Large intestine (tissue), 3 donors: ENCODE data around the gene OR2T2. TPM values are rescaled to one million over a fixed set of nuclear protein-coding genes. Genes with fewer than 3 reads are reported as not detected.
"Not testable (repeated sequence)": the region's sequence is repeated elsewhere in the genome, so short reads cannot be mapped to it uniquely, and the experiment has no call there.

Experiments used
- DNase-seq, 2 donors: peaks; one replicate each; pipeline versions ENCODE4 v3.0.0 to v3.0.0-alpha.2; 2013
- H3K27ac ChIP-seq: one replicate; pipeline ENCODE4 v1.5.1; 2013; ENCODE audit warnings: low read length
- H3K27me3 ChIP-seq: 2 replicates; pipeline ENCODE4 v1.6.1; 2013; ENCODE audit warnings: low read length; ENCODE audit not compliant: control insufficient read depth, insufficient read depth
- H3K36me3 ChIP-seq: 2 replicates; pipeline ENCODE4 v1.6.1; 2013; ENCODE audit warnings: low read length; ENCODE audit not compliant: control insufficient read depth, insufficient read depth
- H3K4me1 ChIP-seq: one replicate; pipeline ENCODE4 v1.6.1; 2013; ENCODE audit warnings: low read length; ENCODE audit not compliant: control insufficient read depth, insufficient read depth
- H3K4me3 ChIP-seq: one replicate; pipeline ENCODE4 v1.5.1; 2013; ENCODE audit warnings: low read length
- H3K9me3 ChIP-seq: one replicate; pipeline ENCODE4 v1.6.1; 2013; ENCODE audit warnings: mild to moderate bottlenecking, low read depth, low read length, moderate library complexity; ENCODE audit not compliant: control insufficient read depth
- WGBS: methylation state at CpG from one replicate; pipeline ENCODE4 v1.1.5; 2013; ENCODE audit warnings: low lambda C conversion rate; ENCODE audit not compliant: insufficient coverage; 5-methylcytosine and 5-hydroxymethylcytosine counted together
- polyA plus RNA-seq: library from polyadenylated mRNA; unstranded; fragments of 120-200 nt; gene quantifications from one replicate; pipeline ENCODE4 v1.2.1, GENCODE V29; 2013

The OR2T2 gene
- polyA plus RNA-seq, 1 donor, result not detected

- not testable (repeated sequence) for H3K27me3 ChIP-seq, DNase-seq, H3K4me1 ChIP-seq, H3K27ac ChIP-seq, H3K4me3 ChIP-seq, H3K36me3 ChIP-seq, H3K9me3 ChIP-seq
- WGBS, result no CpG with 5 or more reads among the region's 5 CpGs
Observed at GRCh38 chr1:248450466-248451145, 5.2 kb downstream of the OR2T2 start.

DNA sequence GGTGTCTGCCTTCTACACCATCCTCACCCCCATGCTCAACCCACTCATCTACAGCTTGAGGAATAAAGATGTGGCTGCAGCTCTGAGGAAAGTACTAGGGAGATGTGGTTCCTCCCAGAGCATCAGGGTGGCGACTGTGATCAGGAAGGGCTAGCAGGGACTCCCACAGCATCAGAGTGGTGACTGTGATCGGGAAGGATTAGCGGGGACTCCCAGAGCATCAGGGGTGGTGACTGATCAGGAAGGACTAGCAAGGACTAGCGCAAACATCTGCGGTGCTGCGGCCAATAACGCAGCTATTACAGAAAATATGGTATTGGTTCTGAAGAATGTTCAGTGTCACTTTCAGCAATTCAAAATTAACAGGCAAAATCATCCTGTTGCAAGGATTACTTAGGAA lies 8.2 kb downstream of the OR2T2 start:
- H3K27me3 ChIP-seq, H3K4me3 ChIP-seq, H3K36me3 ChIP-seq, H3K9me3 ChIP-seq, H3K4me1 ChIP-seq, DNase-seq, H3K27ac ChIP-seq: not testable (repeated sequence)
- no CpG with 5 or more reads among the region's 7 CpGs for WGBS

GRCh38 chr1:248455045-248455444 lies 9.6 kb downstream of the OR2T2 start:
- not testable (repeated sequence) for H3K9me3 ChIP-seq, H3K36me3 ChIP-seq, H3K27me3 ChIP-seq, H3K4me3 ChIP-seq, H3K4me1 ChIP-seq, DNase-seq, H3K27ac ChIP-seq
- no CpG with 5 or more reads among the region's 4 CpGs for WGBS

DNA sequence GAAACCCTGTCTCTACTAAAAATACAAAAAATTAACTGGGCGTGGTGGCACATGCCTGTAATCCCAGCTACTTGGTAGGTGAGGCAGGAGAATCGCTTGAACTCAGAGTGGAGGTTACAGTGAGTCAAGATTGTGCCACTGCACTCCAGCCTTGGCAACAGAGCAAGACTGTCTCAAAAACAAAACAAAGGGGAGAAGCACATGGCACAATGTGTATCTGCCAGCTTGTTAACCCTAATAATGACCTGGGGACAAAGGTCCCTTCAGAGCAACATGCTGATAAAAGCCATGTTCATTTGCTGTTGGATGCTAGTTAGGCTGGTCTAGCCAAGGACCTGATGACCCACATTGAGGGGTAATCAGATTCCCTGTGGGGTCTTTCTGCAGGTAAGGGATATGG lies 11.2 kb downstream of the OR2T2 start:
- no CpG with 5 or more reads among the region's 2 CpGs for WGBS
- not testable (repeated sequence) for H3K4me1 ChIP-seq, DNase-seq, H3K9me3 ChIP-seq, H3K27me3 ChIP-seq, H3K27ac ChIP-seq, H3K36me3 ChIP-seq, H3K4me3 ChIP-seq

DNA sequence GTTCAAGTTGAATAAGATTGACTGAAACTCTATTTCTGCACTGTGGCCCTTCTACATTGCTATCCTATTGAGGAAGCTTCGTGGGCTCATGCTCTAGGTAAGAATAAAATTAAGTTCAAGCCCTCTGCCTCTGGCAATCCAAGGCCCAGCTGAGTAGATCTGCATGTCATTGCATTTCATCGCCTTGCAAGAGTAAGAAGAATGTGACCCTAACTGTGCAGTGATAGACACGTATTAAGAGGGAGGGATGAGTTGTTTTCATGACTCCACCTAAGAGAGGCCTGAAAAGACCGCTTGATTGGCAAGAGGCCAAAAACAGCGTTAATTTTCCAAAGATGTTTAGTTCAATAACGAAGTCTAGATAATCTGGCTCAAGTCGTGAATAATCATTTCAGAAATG lies 13.7 kb downstream of the OR2T2 start:
- not testable (repeated sequence) for H3K9me3 ChIP-seq, H3K36me3 ChIP-seq, DNase-seq, H3K4me3 ChIP-seq, H3K27ac ChIP-seq, H3K27me3 ChIP-seq, H3K4me1 ChIP-seq
- 100% methylated on average over 1 of the region's 7 CpGs for WGBS

DNA sequence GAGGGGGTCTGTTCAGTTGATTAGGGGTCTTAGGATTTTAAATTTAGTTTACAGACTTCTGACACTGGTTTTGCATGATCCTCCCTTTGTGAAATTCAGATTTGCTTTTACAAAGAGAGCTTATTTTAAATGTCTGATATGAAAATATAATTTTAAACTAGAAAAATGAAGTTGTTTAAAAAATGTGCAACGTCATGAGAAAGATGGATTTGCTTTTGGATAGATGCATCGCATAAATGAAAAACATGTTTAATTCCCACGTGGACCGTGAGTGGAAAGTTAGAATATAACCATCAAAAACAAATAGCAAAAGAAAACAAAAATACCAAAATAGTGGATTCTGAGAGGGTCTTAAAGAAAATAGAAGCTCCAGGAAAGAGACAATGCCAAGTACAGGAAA lies 25.7 kb downstream of the OR2T2 start:
- no peaks in the 10 kb centered on the region for H3K4me1 ChIP-seq
- H3K36me3 ChIP-seq, result no peaks in the 10 kb centered on the region
- no peaks in the 10 kb centered on the region for H3K27me3 ChIP-seq
- 93% methylated on average over 4 of the region's 4 CpGs for WGBS
- DNase-seq, result no peak
- no peak overlapping the region for H3K4me3 ChIP-seq
- no peak overlapping the region for H3K27ac ChIP-seq
- H3K9me3 ChIP-seq, result no peaks in the 10 kb centered on the region

- not testable (repeated sequence) for H3K4me1 ChIP-seq, H3K9me3 ChIP-seq, H3K4me3 ChIP-seq, H3K36me3 ChIP-seq, DNase-seq, H3K27me3 ChIP-seq, H3K27ac ChIP-seq
- no CpG with 5 or more reads among the region's 2 CpGs for WGBS
Observed at GRCh38 chr1:248472111-248472510, 26.7 kb downstream of the OR2T2 start.

DNA sequence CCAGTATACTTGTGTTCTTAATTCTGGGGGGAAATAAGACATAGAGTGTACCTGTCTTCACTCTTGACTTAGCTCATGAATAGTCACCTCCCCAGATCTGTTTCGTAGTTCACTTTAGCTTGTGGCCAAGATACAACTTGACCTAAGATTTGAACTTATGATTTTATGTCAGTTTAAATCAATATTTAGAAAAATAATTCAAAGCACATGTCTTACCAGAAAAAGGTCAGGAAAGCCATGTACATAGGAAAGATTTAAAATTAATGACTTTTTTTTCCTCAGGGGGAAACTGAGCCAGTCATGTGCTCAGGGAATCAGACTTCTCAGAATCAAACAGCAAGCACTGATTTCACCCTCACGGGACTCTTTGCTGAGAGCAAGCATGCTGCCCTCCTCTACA lies 27.6 kb downstream of the OR2T2 start, which contains the start of gene OR2T3:
Gene OR2T3 (plus strand): TSS at position 301 of the 400 bp plus-strand sequence. CDS start 0 bp downstream, at position 301.
- not testable (repeated sequence) for DNase-seq, H3K36me3 ChIP-seq, H3K4me1 ChIP-seq, H3K4me3 ChIP-seq, H3K27ac ChIP-seq, H3K9me3 ChIP-seq, H3K27me3 ChIP-seq
- 83% methylated on average over 1 of the region's 2 CpGs for WGBS

DNA sequence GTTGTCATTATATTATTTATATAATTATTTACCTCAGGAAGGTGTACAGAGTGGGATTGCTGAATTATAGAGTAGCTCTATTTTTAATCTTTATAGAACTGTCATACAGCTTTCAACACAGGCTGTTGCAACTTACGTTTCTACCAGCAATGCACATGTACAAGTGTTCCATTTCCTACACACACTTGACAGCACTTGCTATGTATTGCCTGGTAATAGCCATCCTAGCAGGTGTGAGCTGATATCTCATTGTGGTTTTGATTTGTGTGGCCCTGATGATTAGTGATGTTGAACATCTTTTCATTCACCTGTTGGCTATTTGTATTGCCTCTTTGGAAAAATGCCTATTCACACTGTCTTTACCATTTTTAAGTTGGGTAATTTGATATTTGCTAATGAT lies 30.2 kb downstream of the OR2T2 start:
- H3K36me3 ChIP-seq, H3K4me3 ChIP-seq, H3K27me3 ChIP-seq, H3K9me3 ChIP-seq, H3K4me1 ChIP-seq, H3K27ac ChIP-seq, DNase-seq: not testable (repeated sequence)
- no CpG with 5 or more reads among the region's 1 CpG for WGBS

DNA sequence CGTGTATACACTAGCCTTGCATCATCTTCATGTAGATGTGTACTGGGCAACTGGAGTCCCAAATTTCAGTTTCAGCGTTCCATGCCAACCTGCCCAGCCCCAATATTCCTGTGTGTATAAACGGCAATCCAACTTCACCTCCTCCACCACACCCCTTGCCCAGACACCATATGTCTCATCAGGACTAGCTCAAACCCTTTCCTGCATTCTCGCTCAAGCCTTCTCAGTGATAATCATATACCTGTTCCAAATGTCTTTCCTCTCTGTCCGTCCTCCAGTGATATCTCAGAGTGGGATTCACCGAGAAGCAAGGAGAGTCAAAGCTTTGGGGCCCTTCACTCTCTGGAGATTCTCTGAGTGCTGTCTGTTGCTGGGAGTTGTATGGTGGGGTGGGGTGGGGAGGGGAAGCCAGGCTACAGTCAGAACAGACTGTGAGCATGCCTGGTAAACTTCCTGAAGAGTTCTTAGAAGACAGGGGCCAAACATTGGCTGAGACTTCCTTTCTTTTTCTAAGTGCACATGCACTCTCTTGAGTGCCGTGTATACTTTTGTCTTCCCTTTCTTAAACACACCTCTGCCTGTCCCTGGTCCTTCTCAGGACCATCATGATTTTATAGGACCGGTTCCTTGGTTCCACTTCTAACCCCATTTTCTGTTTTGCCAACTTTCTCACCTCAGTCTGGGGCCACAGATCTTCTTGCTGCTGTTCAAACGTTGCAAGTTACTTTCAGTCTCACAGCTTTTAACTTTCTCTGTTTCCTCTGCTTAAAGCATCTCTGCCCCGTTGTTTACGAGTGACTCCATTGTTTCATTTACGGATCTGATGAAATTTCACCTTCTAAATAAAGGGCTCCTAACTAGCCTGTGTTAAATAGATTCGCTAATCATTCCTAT lies 36.5 kb downstream of the OR2T2 start:
- WGBS, result 87% methylated on average over 4 of the region's 13 CpGs
- not testable (repeated sequence) for H3K27me3 ChIP-seq, H3K36me3 ChIP-seq, H3K9me3 ChIP-seq, H3K4me1 ChIP-seq, H3K4me3 ChIP-seq, DNase-seq, H3K27ac ChIP-seq
